Measurements from ENCODE around the gene BPHL. TPM values are rescaled to one million over a fixed set of nuclear protein-coding genes. Genes with fewer than 3 reads are reported as not detected.
"Not testable (repeated sequence)": the region's sequence is repeated elsewhere in the genome, so short reads cannot be mapped to it uniquely, and the experiment has no call there.

Gene BPHL
- total RNA-seq, 1 experiment from 2014 or later: 36.3 TPM

GRCh38 chr6:3078952-3079351, 39.6 kb upstream of the BPHL start:
- H3K4me1 ChIP-seq (ENCODE audit: control insufficient read depth, insufficient read depth, low read length); H3K27me3 ChIP-seq (ENCODE audit: control insufficient read depth, insufficient read depth, low read length); H3K4me3 ChIP-seq (ENCODE audit: low read depth in 2 of 2, low read length in 2 of 2); intact Hi-C loops (cut with micrococcal nuclease; ENCODE audit: unreplicated experiment); in situ Hi-C loops (cut with HindIII; ENCODE audit: low pct_unique_long_range_greater_than_20kb, low sequenced_read_pairs); H3K9me3 ChIP-seq (ENCODE audit: control insufficient read depth, insufficient read depth, low read depth, low read length); ATAC-seq; BruUV-seq (replicated peaks); H3K27ac ChIP-seq (ENCODE audit: low read length); DNase-seq (ENCODE audit: low read depth, low spot score); POLR2A ChIA-PET: not testable (repeated sequence)
- H3K36me3 ChIP-seq (ENCODE audit: control insufficient read depth, insufficient read depth, low read length): peaks cover 20% of the 10 kb centered on the region
- CTCF ChIA-PET: interaction anchor here (0.7 kb wide), 1 partner anchor 22 kb away, joined by 3 read pairs; no protein-coding TSS in a partner anchor

- H3K36me3 ChIP-seq (ENCODE audit: control insufficient read depth, insufficient read depth, low read length): peaks cover 23% of the 10 kb centered on the region
- ChIA-PET POLR2A (no interaction called here), CTCF (no interaction called here)
Measured at GRCh38 chr6:3079682-3080081, 38.8 kb upstream of the BPHL start.

More at GRCh38 chr6:3079682-3080081, 38.8 kb upstream of the BPHL start:
- no peak for ATAC-seq
- TSS peak; percentile 7 for BruUV-seq (replicated peaks)
- peaks cover 7% of the 10 kb centered on the region for H3K4me1 ChIP-seq (ENCODE audit: control insufficient read depth, insufficient read depth, low read length)
- TF ChIP-seq TCF7L2 (IDR thresholded peaks at IDR 0.05; ENCODE audit: low read depth, low read length): no peak
- no peak for TF ChIP-seq CTCF (IDR thresholded peaks at IDR 0.05)
- no peak for TF ChIP-seq POLR2AphosphoS5 (IDR thresholded peaks at IDR 0.05; ENCODE audit: low read depth, low read length)
- TF ChIP-seq REST (IDR thresholded peaks at IDR 0.05; ENCODE audit: insufficient read depth in 1 of 2, low read depth in 2 of 2, low read length in 1 of 2): no peak
- TF ChIP-seq SIN3A (IDR thresholded peaks at IDR 0.05; ENCODE audit: borderline replicate concordance, insufficient read depth, low read depth, low read length): no peak
- H3K9me3 ChIP-seq (ENCODE audit: control insufficient read depth, insufficient read depth, low read depth, low read length): no peaks in the 10 kb centered on the region
- intact Hi-C loops (cut with micrococcal nuclease; ENCODE audit: unreplicated experiment): no loop called here
- in situ Hi-C loops (cut with HindIII; ENCODE audit: low pct_unique_long_range_greater_than_20kb, low sequenced_read_pairs): no loop called here
- no peak for DNase-seq (ENCODE audit: low read depth, low spot score)
- H3K27me3 ChIP-seq (ENCODE audit: control insufficient read depth, insufficient read depth, low read length): no peaks in the 10 kb centered on the region
- no peak overlapping the region for H3K4me3 ChIP-seq (ENCODE audit: low read depth in 2 of 2, low read length in 2 of 2)
- no peak overlapping the region for H3K27ac ChIP-seq (ENCODE audit: low read length)

All from Panc1 (cell line).